Neural cell (in vitro differentiated cells): ENCODE data around the gene IMMP1L. TPM values are rescaled to one million over a fixed set of nuclear protein-coding genes. Genes with fewer than 3 reads are reported as not detected.

Source experiments
- H2AFZ ChIP-seq: fragments of 200-600, 300-800 bp; sonication (generic), shearing (Covaris generic); 2 replicates; pipeline ENCODE4 v1.6.0; 2014; ENCODE audit warnings: low read depth, mild to moderate bottlenecking, antibody characterized with exemption, low read length, moderate library complexity
- H3F3A ChIP-seq: fragments of 200-600 bp; shearing (Covaris generic); 2 replicates; pipeline ENCODE4 v1.6.1; 2016; ENCODE audit warnings: mild to moderate bottlenecking, moderate library complexity, mixed read lengths, antibody characterized with exemption, low read length; ENCODE audit not compliant: insufficient read depth, poor library complexity, severe bottlenecking
- H3K27ac ChIP-seq: fragments of 200-600, 300-800 bp; sonication (generic), shearing (Covaris generic); 2 replicates; pipeline ENCODE4 v1.5.1; 2014; ENCODE audit warnings: mild to moderate bottlenecking, low read length, moderate library complexity
- H3K27me3 ChIP-seq: fragments of 300-800, 200-600 bp; sonication (generic), shearing (Covaris generic); 2 replicates; pipeline ENCODE4 v1.6.0; 2014; ENCODE audit warnings: mild to moderate bottlenecking, low read depth, low read length, moderate library complexity; ENCODE audit not compliant: insufficient read depth
- H3K36me3 ChIP-seq: fragments of 300-800, 200-600 bp; sonication (generic), shearing (Covaris generic); 2 replicates; pipeline ENCODE4 v1.5.1; 2014; ENCODE audit warnings: mild to moderate bottlenecking, antibody characterized with exemption, low read length, moderate library complexity; ENCODE audit not compliant: insufficient read depth
- H3K4me2 ChIP-seq: fragments of 300-800, 200-600 bp; sonication (generic), shearing (Covaris generic); 2 replicates; pipeline ENCODE4 v1.6.0; 2014; ENCODE audit warnings: mild to moderate bottlenecking, low read length
- H3K4me3 ChIP-seq: fragments of 300-800, 200-600 bp; sonication (generic), shearing (Covaris generic); 2 replicates; pipeline ENCODE4 v1.5.1; 2014; ENCODE audit warnings: mild to moderate bottlenecking, low read length, moderate library complexity
- H3K79me2 ChIP-seq: fragments of 200-600 bp; shearing (Covaris generic); replicated peaks from 2 replicates; pipeline ENCODE4 v1.6.0; 2014; ENCODE audit warnings: mild to moderate bottlenecking, low read length, moderate library complexity; ENCODE audit not compliant: insufficient read depth
- H3K9ac ChIP-seq: fragments of 300-800, 200-600 bp; sonication (generic), shearing (Covaris generic); 2 replicates; pipeline ENCODE4 v1.6.1; 2016; ENCODE audit warnings: mild to moderate bottlenecking, low read length, mixed read lengths
- H3K9me2 ChIP-seq: fragments of 200-600 bp; shearing (Covaris generic); 2 replicates; pipeline ENCODE4 v1.6.1; 2016; ENCODE audit warnings: mild to moderate bottlenecking, low read length, mixed read lengths; ENCODE audit not compliant: insufficient read depth
- H3K9me3 ChIP-seq: fragments of 200-600, 300-800 bp; sonication (generic), shearing (Covaris generic); 2 replicates; pipeline ENCODE4 v1.6.1; 2016; ENCODE audit warnings: mild to moderate bottlenecking, mixed run types, low read length, moderate library complexity, mixed read lengths
- H4K20me1 ChIP-seq: fragments of 200-600 bp; shearing (Covaris generic); 2 replicates; pipeline ENCODE4 v1.6.1; 2016; ENCODE audit warnings: mild to moderate bottlenecking, mixed run types; ENCODE audit not compliant: insufficient read depth
- CTCF ChIP-seq: fragments of 450-650 bp; IDR thresholded peaks from 2 replicates; pipeline ENCODE4 v1.5.1; 2014; ENCODE audit warnings: antibody characterized with exemption, mild to moderate bottlenecking, moderate library complexity; ENCODE audit not compliant: poor library complexity, severe bottlenecking
- EP300 ChIP-seq: fragments of 450-650 bp; conservative IDR thresholded peaks from 2 replicates; pipeline ENCODE4 v1.6.1; 2014; ENCODE audit warnings: antibody characterized with exemption, mild to moderate bottlenecking, moderate library complexity; ENCODE audit not compliant: poor library complexity, severe bottlenecking
- EZH2 ChIP-seq: fragments of 200-600, 300-800 bp; shearing (Covaris generic), sonication (generic); IDR thresholded peaks from 2 replicates; pipeline ENCODE4 v1.6.1; 2014; ENCODE audit warnings: antibody characterized with exemption, low read length, borderline replicate concordance, mild to moderate bottlenecking; ENCODE audit not compliant: insufficient read depth, poor library complexity, severe bottlenecking
- MXI1 ChIP-seq: fragments of 450-650 bp; conservative IDR thresholded peaks from 2 replicates; pipeline ENCODE4 v1.6.1; 2014; ENCODE audit warnings: antibody characterized with exemption, mild to moderate bottlenecking; ENCODE audit not compliant: poor library complexity, severe bottlenecking
- POLR2AphosphoS5 ChIP-seq: IDR thresholded peaks from 2 replicates; pipeline ENCODE4 v1.6.1; 2012
- RAD21 ChIP-seq: fragments of 450-650 bp; conservative IDR thresholded peaks from 2 replicates; pipeline ENCODE4 v1.6.1; 2014; ENCODE audit warnings: antibody characterized with exemption, mild to moderate bottlenecking, moderate library complexity
- REST ChIP-seq: IDR thresholded peaks from 2 replicates; pipeline ENCODE4 v1.6.1; 2012; ENCODE audit warnings: borderline replicate concordance
- SMC3 ChIP-seq: fragments of 450-650 bp; conservative IDR thresholded peaks from 2 replicates; pipeline ENCODE4 v1.6.1; 2014; ENCODE audit warnings: antibody characterized with exemption, mild to moderate bottlenecking, moderate library complexity; ENCODE audit not compliant: poor library complexity
- TAF1 ChIP-seq: IDR thresholded peaks from 2 replicates; pipeline ENCODE4 v1.6.1; 2012; ENCODE audit warnings: low read depth
- polyA plus RNA-seq: library from polyadenylated mRNA; depleted of rRNA; stranded (reverse); fragments of >200 nt; gene quantifications from 2 replicates; pipeline ENCODE4 v1.2.3, GENCODE V29; 2014

The IMMP1L gene
- polyA plus RNA-seq, 1 donor from 2014 or later = 386 TPM

- Histone ChIP-seq H3K9ac (peak overlapping the region; percentile 18), H3K4me2 (peak overlapping the region; percentile 32), H3K79me2 (peaks cover 24% of the 10 kb centered on the region), H3K9me3 (no peaks in the 10 kb centered on the region), H3K36me3 (no peaks in the 10 kb centered on the region), H3K27ac (peak overlapping the region; percentile 16), H3K27me3 (no peaks in the 10 kb centered on the region), H2AFZ (no peak overlapping the region), H3F3A (no peaks in the 10 kb centered on the region), H3K9me2 (no peaks in the 10 kb centered on the region), H4K20me1 (no peaks in the 10 kb centered on the region), H3K4me3 (peak overlapping the region; percentile 29)
- TF ChIP-seq POLR2AphosphoS5 (peak; percentile 9), EP300 (peak; percentile 17), CTCF (no peak), RAD21 (no peak)
These were observed 28.5 kb downstream of the IMMP1L start for GRCh38 chr11:31480930-31481329.

- TF ChIP-seq POLR2AphosphoS5 = no peak
- no peak for TF ChIP-seq EP300
- no peak for TF ChIP-seq EZH2
- TF ChIP-seq RAD21 = no peak
- TF ChIP-seq SMC3 = no peak
- TF ChIP-seq REST = no peak
- TF ChIP-seq CTCF = no peak
- TF ChIP-seq TAF1 = no peak
- TF ChIP-seq MXI1 = no peak
- Histone ChIP-seq H3K4me3 (no peak overlapping the region), H3K79me2 (peaks cover 28% of the 10 kb centered on the region), H2AFZ (no peak overlapping the region), H3K27me3 (no peaks in the 10 kb centered on the region), H3K4me2 (no peak overlapping the region), H3K9me3 (no peaks in the 10 kb centered on the region), H3K9ac (no peak overlapping the region), H3K27ac (no peak overlapping the region), H4K20me1 (no peaks in the 10 kb centered on the region), H3F3A (no peaks in the 10 kb centered on the region), H3K36me3 (no peaks in the 10 kb centered on the region), H3K9me2 (no peaks in the 10 kb centered on the region)
These were observed 30.4 kb downstream of the IMMP1L start for GRCh38 chr11:31479066-31479465.
